ENCODE measurements around the gene CRMP1.
"Not testable (repeated sequence)": the region's sequence is repeated elsewhere in the genome, so short reads cannot be mapped to it uniquely, and the experiment has no call there.

CRMP1 gene

GRCh38 chr4:5852523-5853202 lies 40.2 kb downstream of the CRMP1 start:
- no peak for DNase-seq

- DNase-seq, result no peak
Observed at GRCh38 chr4:5851637-5852301, 41.1 kb downstream of the CRMP1 start.

GRCh38 chr4:5845035-5845905 lies 47.6 kb downstream of the CRMP1 start:
- DNase-seq, result no peak

GRCh38 chr4:5843573-5844530 lies 49.0 kb downstream of the CRMP1 start:
- no peak for DNase-seq

GRCh38 chr4:5842456-5842855 lies 50.4 kb downstream of the CRMP1 start:
- no peak for DNase-seq

GRCh38 chr4:5839751-5840674 lies 52.9 kb downstream of the CRMP1 start:
- DNase-seq, result no peak

- DNase-seq, result no peak
Observed at GRCh38 chr4:5839332-5839731, 53.6 kb downstream of the CRMP1 start.

GRCh38 chr4:5837483-5837882 lies 55.4 kb downstream of the CRMP1 start:
- DNase-seq, result not testable (repeated sequence)

- DNase-seq, result no peak
Observed at GRCh38 chr4:5836943-5837342, 55.9 kb downstream of the CRMP1 start.

GRCh38 chr4:5828005-5828391 lies 64.9 kb downstream of the CRMP1 start:
- no peak for DNase-seq

GRCh38 chr4:5827108-5828004 lies 65.5 kb downstream of the CRMP1 start:
- no peak for DNase-seq

GRCh38 chr4:5826437-5827107 lies 66.3 kb downstream of the CRMP1 start:
- DNase-seq, result no peak

- DNase-seq, result no peak
Observed at GRCh38 chr4:5825321-5826041, 67.4 kb downstream of the CRMP1 start.

- no peak for DNase-seq
Observed at GRCh38 chr4:5824635-5825034, 68.3 kb downstream of the CRMP1 start.

GRCh38 chr4:5824227-5824626 lies 68.7 kb downstream of the CRMP1 start:
- no peak for DNase-seq

GRCh38 chr4:5823542-5824211 lies 69.2 kb downstream of the CRMP1 start:
- DNase-seq, result no peak

- no peak for DNase-seq
Observed at GRCh38 chr4:5822619-5823018, 70.3 kb downstream of the CRMP1 start.

GRCh38 chr4:5821665-5822358 lies 71.1 kb downstream of the CRMP1 start:
- DNase-seq, result no peak

Data from stimulated activated CD4-positive, alpha-beta T cell treated with anti-CD3 and anti-CD28 coated beads, Interleukin-4, amount 100 ng/mL, for 24 hours (primary cell).